ENCODE measurements around the gene SCOC. TPM values are rescaled to one million over a fixed set of nuclear protein-coding genes. Genes with fewer than 3 reads are reported as not detected.
"Not testable (repeated sequence)": the region's sequence is repeated elsewhere in the genome, so short reads cannot be mapped to it uniquely, and the experiment has no call there.

SCOC gene
- total RNA-seq, 1 donor from 2014 or later, result 104 TPM

DNA sequence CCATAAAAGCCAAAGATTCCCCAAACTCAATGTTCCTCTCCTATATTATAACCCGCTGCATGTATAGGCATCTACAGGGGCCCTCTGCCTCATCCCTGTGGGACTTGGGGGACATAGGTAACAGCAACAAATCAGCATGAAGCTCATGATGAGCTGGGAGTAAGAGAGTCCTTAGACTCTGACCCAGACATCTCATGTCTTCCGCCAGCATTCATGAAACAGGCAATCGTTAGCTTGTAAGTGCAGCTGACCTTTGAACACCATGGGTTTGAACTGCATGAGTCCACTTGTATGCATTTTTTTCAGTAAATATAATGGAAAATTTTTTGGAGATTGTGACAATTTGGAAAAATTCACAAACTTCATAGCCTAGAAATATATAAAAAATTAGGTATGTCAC, 10.4 kb upstream of the SCOC start:
- DNase-seq, result no peak

DNA sequence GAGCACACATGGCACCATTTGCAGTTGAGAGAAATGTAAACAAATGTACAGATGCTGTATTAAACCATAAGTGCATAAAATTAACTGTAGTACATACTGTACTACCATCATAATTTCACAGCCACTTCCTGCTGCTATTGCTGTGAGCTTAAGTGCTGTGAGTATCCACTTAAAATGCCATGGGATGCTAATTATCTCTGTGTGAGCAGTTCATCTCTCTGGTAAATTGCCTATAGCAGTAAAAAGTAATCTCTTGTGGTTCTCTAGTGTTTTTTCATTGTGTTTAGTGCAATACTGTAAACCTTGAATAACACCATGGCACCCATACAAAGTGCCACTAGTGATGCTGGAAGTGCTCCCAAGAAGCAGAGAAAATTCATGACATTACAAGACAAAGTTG, 9.9 kb upstream of the SCOC start:
- DNase-seq, result no peak

DNA sequence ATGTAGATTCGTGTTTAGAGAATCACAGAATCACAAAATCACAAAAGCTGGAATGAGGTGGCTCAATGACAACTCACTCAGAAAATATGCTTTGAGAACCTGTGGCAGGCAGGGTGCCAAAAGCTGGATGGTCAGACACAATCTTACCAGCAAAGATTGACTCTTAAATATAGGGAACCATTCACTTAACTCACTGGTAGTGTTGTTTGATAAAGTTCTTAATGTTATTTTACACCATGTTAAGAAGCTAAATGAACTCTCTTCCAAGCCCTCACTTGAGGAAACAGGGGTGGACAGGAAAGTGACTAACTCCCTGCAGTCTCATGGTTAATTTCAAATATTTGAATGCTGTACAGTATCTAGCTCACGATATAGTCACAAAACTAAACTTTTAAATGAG, 5.7 kb upstream of the SCOC start:
- DNase-seq, result no peak

DNA sequence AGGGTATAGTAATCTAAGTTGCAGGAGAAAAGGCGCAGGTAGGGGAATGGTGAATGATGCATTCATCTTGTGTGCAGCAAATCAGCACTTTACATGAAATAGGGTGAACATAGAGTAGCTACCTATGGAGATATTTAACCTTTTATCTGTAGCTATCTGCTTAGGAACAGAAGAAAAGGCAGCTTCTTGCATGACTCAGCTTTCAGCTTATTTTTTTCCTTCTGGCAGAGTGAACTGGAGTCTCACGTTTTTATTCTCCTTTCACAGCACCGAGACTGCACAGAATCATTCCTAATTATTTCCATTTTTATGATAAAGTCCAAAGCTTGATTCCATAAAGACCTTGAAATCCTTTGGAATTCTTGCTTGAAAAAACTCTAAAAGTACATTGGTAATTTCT, 4.8 kb upstream of the SCOC start:
- no peak for DNase-seq

DNA sequence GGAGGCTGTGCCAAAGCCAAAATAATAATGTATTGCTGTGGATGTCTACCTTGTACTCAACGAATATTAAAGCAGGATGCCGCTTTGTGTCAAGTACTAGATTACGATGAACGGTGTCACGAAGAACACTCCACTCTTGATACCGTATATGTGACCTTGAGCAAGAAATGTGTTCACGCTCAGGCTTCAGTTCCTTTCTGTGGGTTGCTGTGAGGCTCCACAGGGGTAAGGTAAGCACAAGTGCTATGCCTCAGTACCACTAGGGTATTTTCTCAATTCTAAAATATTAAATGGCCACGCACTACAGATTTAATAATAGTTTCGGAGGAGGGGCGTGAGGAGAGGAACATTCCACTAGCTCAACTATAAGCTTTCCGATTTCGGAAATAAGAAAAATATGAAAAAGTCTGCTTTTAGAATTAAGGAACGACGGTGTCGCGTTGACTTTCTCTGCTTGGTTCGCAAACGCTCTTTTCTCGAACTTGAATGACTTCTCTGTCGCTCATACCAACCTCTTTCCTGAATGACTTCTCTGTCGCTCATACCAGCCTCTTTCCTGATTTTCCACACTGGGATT, 607 bp upstream of the SCOC start:
- DNase-seq, result no peak

DNA sequence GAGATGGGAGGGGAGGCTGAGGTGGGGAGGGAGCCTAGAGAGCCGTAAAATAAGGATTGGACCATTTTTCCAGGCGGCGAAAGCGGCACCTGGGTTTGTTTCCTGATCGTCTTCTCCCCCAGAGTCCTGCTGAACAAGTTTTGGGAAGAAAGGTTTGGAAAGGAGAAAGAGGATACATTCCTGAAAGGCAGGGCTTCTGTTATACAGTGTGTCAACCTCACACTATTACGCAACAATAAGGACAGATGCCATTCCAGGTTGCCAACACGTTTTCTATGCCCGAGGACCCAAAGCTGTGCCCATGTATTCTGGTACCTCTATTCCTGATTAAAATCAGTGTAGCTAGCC, 658 bp downstream of the SCOC start:
- no peak for DNase-seq

DNA sequence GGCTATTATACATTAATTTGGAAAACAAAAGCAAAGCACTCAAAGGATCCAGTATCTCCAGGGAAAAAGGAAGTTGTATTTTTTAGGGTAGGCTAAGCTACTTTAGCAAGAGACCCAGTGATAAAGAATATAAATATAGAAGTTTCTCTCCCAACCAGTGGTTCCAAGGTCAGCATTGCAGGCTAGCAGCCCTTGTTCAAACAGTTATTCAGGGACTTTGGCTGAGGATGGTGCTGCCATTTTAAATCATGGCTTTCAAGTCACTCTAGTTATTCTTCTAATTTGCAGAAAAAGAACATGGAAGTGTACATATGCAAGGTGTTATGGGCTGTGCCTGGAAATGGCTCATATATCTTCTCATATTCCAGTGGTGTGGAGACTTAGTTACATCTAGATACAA, 9.3 kb downstream of the SCOC start:
- no peak for DNase-seq

DNA sequence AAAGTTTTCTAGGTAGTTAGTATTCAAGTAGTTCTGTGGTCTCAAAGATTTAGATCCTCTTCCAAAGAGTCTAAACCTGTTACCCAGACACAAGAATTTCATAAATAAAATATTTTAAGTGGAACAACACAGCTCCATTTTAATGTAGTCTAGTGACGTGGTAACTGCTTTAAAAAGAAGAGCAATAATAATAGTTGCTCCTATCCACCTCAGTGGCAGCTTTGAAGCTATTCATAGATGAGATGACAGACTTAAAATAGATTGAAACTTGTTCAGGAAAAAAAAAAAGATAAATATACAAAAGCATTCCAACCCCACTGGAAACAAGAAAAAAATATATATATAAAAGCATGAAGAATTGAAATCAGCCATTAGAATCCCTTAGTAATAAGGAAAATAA, 14.6 kb downstream of the SCOC start:
- no peak for DNase-seq

DNA sequence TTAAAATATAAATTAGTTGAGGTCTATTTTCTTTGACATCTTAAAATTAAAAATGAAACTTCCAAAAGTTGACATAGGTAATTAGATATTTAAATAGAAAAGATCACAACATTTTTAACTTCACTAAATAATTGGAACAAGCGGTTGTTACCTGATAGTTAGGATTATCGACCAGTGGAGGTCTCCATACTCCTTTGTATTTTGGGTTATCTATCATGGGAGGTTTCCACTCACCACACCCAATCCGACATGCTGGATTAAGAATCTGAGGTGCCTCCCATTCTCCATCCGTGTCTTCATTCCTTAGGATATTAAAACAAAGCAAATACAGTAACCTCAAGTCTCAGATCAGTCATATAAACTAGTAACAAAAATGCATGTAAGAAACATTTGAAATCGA, 22.2 kb downstream of the SCOC start:
- DNase-seq, result no peak

DNA sequence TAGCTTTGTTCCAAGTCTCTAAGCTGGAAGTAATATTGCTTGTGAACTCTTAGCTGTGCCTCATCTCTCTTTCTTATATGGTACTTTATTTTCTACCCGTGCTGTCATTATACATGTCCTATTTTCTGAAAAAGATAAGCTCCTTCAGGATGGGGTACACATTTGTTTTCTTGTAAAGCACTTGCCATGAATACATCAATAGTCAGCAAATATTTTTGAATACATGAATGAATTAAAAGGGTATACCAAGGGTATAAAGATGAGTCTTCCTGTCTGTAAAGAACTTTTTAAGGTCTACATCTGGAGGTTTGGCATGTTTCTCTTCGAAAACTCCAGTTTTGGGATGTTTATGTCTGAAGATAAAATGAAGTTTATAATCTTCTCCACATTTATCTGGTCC, 26.7 kb downstream of the SCOC start:
- no peak for DNase-seq

DNA sequence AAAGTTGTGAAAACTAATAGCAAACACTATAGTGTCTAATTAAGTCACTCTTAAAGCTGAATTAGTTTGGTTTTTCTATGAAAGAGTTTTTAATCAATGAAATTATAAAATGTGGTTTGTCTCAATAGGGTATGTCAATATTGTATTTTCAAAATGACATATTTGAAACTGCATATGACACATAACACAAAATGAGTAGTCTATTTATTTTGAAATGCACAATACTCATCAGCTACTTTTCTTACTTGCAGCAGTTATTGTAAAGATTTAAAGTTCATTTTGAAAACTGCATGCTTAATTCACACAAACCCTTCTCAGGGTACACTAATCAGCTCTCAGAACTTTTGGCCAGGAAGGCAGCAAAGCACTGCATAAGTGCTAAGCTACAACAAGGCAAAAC, 32.8 kb downstream of the SCOC start:
- DNase-seq, result no peak

DNA sequence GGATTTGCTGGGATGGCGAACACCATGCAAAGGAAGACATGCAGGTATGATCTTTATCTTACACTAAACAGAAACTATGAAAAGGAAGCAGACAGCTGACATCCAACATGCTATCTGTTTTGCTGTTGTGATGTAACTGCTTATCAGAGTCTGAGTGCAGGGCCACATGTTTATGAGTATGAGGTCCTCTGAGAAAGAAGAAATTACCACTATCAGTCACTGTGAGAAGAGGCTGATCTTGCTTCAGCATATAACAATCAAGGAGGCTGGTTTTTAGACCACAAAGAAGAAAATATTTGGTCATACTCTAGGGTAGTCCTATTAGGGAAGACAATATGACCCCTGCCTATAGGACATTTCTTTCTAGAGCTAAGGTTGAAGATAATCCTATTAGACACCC, 35.5 kb downstream of the SCOC start:
- no peak for DNase-seq

DNA sequence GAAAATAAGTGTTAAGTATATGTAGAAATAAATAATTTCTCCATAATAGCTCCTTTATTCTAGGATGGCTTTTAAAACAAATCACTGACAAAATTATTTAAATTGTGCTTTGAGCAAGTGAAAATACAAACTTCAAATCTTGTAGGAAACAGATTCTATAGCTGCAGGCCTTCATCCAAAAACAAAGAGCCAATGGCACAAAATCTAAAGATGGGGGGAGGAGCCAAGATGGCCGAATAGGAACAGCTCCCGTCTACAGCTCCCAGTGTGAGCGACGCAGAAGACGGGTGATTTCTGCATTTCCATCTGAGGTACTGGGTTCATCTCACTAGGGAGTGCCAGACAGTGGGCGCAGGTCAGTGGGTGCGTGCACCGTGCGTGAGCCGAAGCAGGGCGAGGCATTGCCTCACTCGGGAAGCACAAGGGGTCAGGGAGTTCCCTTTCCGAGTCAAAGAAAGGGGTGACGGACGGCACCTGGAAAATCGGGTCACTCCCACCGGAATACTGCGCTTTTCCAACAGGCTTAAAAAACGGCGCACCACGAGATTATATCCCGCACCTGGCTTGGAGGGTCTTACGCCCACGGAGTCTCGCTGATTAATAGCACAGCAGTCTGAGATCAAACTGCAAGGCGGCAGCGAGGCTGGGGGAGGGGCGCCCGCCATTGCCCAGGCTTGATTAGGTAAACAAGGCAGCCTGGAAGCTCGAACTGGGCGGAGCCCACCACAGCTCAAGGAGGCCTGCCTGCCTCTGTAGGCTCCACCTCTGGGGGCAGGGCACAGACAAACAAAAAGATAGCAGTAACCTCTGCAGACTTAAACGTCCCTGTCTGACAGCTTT, 39.9 kb downstream of the SCOC start:
- DNase-seq, result not testable (repeated sequence)

DNA sequence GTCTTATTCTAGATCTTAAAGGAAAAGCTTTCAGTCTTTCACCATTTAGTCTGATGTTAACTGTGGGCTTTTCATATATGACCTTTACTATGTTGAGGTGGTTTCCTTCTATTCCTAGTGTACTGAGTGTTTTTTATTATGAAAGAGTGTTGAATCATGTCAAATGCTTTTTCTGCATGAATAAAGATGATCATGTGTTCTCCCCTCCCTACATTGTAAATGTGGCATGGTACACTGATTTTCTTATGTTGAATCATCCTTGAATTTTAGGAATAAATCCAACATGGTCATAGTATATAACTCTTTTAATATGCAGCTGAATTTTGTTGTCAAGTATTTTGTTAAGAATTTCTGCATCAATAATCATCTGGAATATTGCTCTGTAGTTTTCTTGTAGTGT, 49.7 kb downstream of the SCOC start:
- DNase-seq, result no peak

DNA sequence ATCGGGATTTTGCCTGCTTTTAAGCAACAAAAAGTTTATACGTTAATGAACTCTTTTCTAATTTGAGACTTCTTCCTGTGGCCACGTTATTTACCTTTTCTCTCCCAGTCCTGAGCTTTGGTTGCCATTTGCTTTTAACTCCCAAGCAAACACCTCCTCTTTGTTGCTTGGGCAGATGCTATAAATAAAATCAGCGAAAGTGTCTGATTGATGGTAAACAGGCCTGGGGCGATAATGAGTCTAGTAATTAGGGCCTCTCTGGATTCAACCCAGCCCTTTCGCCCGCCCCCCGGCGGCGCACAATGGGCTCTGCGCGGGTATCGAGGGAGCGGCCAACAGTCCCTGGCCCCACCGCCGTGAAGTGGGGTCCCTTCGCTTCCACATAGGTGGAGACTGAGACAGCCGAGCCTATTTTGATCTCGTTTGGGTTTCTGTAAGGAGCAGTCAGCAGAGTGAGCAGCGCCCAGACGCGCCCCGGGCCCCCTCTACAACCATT, 53.2 kb downstream of the SCOC start:
- DNase-seq, result no peak

DNA sequence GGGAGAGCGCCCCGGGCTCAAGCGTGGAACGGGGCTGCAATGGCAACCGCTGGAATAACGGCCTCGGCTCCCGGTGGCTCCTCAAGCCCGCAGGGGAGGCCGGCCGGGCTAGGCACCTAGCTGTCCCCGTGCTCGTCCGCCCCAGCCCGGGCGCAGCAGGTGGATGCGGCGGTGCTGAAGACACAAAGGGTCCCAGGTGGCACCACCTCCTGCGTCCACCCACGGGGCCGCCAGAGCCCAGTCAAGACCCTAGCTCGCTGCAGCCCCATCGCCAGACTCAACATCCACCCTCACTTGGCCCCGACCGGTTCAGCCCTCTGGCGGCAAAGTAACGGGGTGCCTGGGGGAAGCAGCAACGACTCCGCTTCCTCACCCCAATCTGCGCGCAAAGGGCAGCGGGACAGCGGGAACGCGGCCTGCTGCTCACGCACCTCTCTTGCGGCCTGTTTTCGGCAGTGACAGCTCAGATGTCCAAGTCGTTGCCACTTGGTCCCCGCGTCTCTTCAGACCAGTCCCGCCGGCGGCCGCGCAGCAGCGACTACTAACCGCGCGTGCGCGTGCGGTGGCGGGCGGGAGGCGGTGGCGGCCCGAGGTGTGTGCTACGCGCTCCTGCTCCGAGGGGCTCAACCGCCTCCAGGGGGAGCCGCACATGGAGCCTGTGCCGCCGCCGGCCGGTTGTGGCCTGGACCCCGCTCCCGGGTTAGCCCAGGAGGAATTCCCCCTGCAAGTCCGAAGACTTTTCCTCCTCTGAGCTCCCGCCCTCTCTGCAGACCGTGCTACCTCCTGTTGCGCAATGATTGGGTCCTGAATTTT, 53.9 kb downstream of the SCOC start, which contains the start of gene CLGN:
CLGN (minus strand) TSS at position 543 of the 813 bp plus-strand sequence. CDS start 14,570 bp downstream, outside the sequence.
- DNase-seq, result peak; percentile 47

DNA sequence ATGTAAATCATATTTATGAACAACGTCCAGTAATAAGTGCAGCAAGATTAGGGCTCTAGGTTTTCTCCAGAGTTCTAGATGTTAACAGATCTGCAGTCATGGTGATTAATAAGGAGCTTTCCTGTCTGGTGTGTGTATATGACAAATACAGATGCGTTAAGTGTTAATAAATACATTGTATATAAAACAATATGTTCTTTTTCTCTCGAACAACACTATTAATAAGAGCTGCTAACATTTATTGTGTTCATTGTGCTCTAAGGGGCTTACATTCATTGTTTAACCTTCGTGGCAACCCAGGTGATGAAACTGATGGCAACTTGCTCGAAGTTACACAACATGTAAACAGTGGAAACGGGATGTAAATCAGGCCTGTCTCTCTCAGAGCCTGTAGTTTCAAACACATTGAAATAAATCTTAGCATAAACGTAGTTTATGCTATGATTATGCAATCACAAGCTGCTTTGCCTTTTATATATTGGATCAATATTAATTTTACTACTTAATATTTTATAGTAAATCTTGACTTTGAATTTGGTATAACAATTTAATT, 54.5 kb downstream of the SCOC start:
- DNase-seq, result no peak

Other genes starting within 250 kb of the SCOC start
- 4.4 TPM for gene MAML3, start 219.5 kb upstream of the SCOC start, total RNA-seq
- 3.4 TPM for gene CLGN, start 54.0 kb downstream of the SCOC start, total RNA-seq
- gene MGAT4D, start 124.6 kb downstream of the SCOC start, total RNA-seq, result not detected
- gene ELMOD2, start 150.5 kb downstream of the SCOC start, total RNA-seq, result 55.4 TPM
- gene UCP1, start 195.3 kb downstream of the SCOC start, total RNA-seq, result not detected